Fibroblast of the aortic adventitia (primary cell): Measurements from ENCODE around the gene HOXC5. TPM values are rescaled to one million over a fixed set of nuclear protein-coding genes. Genes with fewer than 3 reads are reported as not detected.
A peak's percentile ranks its signal among the peaks of the same experiment; 100 is the strongest.
"Not testable (repeated sequence)": the region's sequence is repeated elsewhere in the genome, so short reads cannot be mapped to it uniquely, and the experiment has no call there.

Experiments used
- DNase-seq: peaks from one replicate; pipeline ENCODE4 v3.0.0-alpha.2; 2010; ENCODE audit warnings: low read depth
- H3K4me3 ChIP-seq: 2 replicates; pipeline ENCODE4 v1.5.1; 2011; ENCODE audit warnings: low read depth, mild to moderate bottlenecking, control low read depth, low read length, moderate library complexity
- CTCF ChIP-seq: IDR thresholded peaks from 2 replicates; pipeline ENCODE4 v1.5.1; 2011; ENCODE audit warnings: mild to moderate bottlenecking, low read length, control low read depth, inconsistent platforms; ENCODE audit not compliant: insufficient read depth
- total RNA-seq: library from RNA; depleted of rRNA; stranded (reverse); fragments of >200 nt; gene quantifications from 2 replicates; pipeline ENCODE4 v1.2.3, GENCODE V29; 2012; ENCODE audit warnings: low replicate concordance

HOXC5 gene
- total RNA-seq, 1 donor, result 0.18 TPM

- no peak for TF ChIP-seq CTCF
- H3K4me3 ChIP-seq, result no peak overlapping the region
- no peak for DNase-seq
Observed at GRCh38 chr12:54066408-54066807, 33.6 kb downstream of the HOXC5 start.

- H3K4me3 ChIP-seq, result no peak overlapping the region
- no peak for TF ChIP-seq CTCF
- no peak for DNase-seq
Observed at GRCh38 chr12:54068418-54069070, 35.7 kb downstream of the HOXC5 start.

GRCh38 chr12:54071942-54072341 lies 39.1 kb downstream of the HOXC5 start:
- no peak overlapping the region for H3K4me3 ChIP-seq
- no peak for TF ChIP-seq CTCF
- no peak for DNase-seq

- no peak overlapping the region for H3K4me3 ChIP-seq
- TF ChIP-seq CTCF, result no peak
- DNase-seq, result no peak
Observed at GRCh38 chr12:54074308-54074707, 41.5 kb downstream of the HOXC5 start.

GRCh38 chr12:54075409-54075808 lies 42.6 kb downstream of the HOXC5 start:
- DNase-seq, result no peak
- no peak for TF ChIP-seq CTCF
- no peak overlapping the region for H3K4me3 ChIP-seq

- no peak for TF ChIP-seq CTCF
- no peak for DNase-seq
- no peak overlapping the region for H3K4me3 ChIP-seq
Observed at GRCh38 chr12:54075974-54076373, 43.1 kb downstream of the HOXC5 start.

- DNase-seq, H3K4me3 ChIP-seq: not testable (repeated sequence)
Observed at GRCh38 chr12:54077843-54078242, 45.0 kb downstream of the HOXC5 start.

GRCh38 chr12:54079115-54079514 lies 46.3 kb downstream of the HOXC5 start:
- DNase-seq, H3K4me3 ChIP-seq: not testable (repeated sequence)

- peak overlapping the region; percentile 17 for H3K4me3 ChIP-seq
- DNase-seq, result not testable (repeated sequence)
Observed at GRCh38 chr12:54080008-54080924, 47.4 kb downstream of the HOXC5 start.

GRCh38 chr12:54081053-54081514 lies 48.2 kb downstream of the HOXC5 start:
- DNase-seq, H3K4me3 ChIP-seq: not testable (repeated sequence)
